Ascending aorta (tissue), 2 donors: ENCODE data around the gene LTBR. TPM values are rescaled to one million over a fixed set of nuclear protein-coding genes. Genes with fewer than 3 reads are reported as not detected.

Source experiments
- DNase-seq, 2 donors: peaks; one replicate each; pipeline ENCODE4 v3.0.0-alpha.2; 2019; ENCODE audit warnings: low spot score in 2 of 2
- H3K27ac ChIP-seq, 2 donors: fragments of 200-600 bp; sonication (generic); one replicate each; pipeline ENCODE4 v1.5.1; 2016 to 2017; ENCODE audit warnings: mild to moderate bottlenecking in 1 of 2
- H3K27me3 ChIP-seq: fragments of 200-600 bp; sonication (generic); one replicate; pipeline ENCODE4 v1.5.1; 2017
- H3K36me3 ChIP-seq, 2 donors: fragments of 200-600 bp; sonication (generic); one replicate each; pipeline ENCODE4 v1.5.1; 2016
- H3K4me1 ChIP-seq, 2 donors: fragments of 200-600 bp; sonication (generic); one replicate each; pipeline ENCODE4 v1.5.1; 2016 to 2017; ENCODE audit warnings: mild to moderate bottlenecking in 1 of 2
- H3K4me3 ChIP-seq, 2 donors: fragments of 200-600 bp; sonication (generic); one replicate each; pipeline ENCODE4 v1.5.1; 2016 to 2017; ENCODE audit warnings: mild to moderate bottlenecking in 1 of 2
- H3K9me3 ChIP-seq, 2 donors: fragments of 200-600 bp; sonication (generic); one replicate each; pipeline ENCODE4 v1.5.1; 2016
- intact Hi-C: fragments of 100-400 bp; cut with DNase I; formaldehyde crosslinking; loops from one replicate; pipeline ENCODE4 v1.15.1; 2023
- total RNA-seq: library from RNA; depleted of rRNA; stranded (reverse); fragments of >200 nt; gene quantifications from one replicate; pipeline ENCODE4 v1.1.0, GENCODE V29; 2016
- TF ChIP-seq, protein P1 (sequence below), 3 experiments: fragments of 200-600 bp in 2 of 3; fragments of 450-650 bp in 1 of 3; sonication (generic) in 2 of 3; IDR thresholded peaks; one replicate each; pipeline ENCODE4 v1.5.1; 2016 to 2019; ENCODE audit warnings: antibody characterized with exemption in 3 of 3, mild to moderate bottlenecking in 1 of 3, moderate library complexity in 1 of 3

The LTBR gene
- total RNA-seq, 1 donor from 2014 or later, result 284 TPM

DNA sequence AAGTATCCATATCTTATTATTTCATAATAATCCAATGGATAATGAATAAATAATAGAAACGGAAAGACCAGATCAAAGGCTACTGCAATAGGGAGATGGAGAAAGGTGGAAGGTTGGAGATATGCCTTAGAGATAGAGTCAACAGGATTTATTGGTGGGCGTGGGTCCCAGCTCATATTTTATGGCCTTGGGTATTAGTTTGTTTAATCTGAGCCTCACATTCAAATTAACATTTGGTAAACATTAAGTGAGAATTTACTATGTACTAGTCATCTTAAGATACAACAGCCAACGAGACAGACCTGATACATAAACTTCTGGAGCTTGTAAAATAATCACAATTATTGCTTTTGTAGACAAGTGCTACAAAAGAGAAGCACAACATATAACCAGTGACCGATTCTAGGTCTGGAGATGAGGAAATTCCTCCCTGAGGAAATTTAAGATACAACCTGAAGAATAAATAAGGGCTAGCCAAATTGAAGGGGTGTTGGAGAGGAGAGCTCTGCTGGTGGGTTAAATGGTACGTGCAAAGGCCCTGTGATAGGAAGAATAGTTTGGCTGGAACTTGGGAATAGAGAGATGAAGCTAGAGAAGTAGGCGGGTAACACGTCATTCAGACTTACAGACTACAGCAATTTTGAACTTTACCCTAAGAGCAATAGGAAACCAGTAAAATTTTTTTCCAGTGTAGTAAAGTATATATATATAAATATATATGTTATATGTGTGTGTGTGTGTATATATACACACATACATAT lies 16.1 kb downstream of the LTBR start:
- no peaks in the 10 kb centered on the region for H3K9me3 ChIP-seq
- no peaks in the 10 kb centered on the region for H3K27me3 ChIP-seq
- no peaks in the 10 kb centered on the region for H3K4me1 ChIP-seq
- no peak overlapping the region for H3K4me3 ChIP-seq
- TF ChIP-seq, protein P1, sequence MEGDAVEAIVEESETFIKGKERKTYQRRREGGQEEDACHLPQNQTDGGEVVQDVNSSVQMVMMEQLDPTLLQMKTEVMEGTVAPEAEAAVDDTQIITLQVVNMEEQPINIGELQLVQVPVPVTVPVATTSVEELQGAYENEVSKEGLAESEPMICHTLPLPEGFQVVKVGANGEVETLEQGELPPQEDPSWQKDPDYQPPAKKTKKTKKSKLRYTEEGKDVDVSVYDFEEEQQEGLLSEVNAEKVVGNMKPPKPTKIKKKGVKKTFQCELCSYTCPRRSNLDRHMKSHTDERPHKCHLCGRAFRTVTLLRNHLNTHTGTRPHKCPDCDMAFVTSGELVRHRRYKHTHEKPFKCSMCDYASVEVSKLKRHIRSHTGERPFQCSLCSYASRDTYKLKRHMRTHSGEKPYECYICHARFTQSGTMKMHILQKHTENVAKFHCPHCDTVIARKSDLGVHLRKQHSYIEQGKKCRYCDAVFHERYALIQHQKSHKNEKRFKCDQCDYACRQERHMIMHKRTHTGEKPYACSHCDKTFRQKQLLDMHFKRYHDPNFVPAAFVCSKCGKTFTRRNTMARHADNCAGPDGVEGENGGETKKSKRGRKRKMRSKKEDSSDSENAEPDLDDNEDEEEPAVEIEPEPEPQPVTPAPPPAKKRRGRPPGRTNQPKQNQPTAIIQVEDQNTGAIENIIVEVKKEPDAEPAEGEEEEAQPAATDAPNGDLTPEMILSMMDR (IDR thresholded peaks at IDR 0.05), result no peak
- no peaks in the 10 kb centered on the region for H3K36me3 ChIP-seq
- DNase-seq, result no peak
- H3K27ac ChIP-seq, result no peak overlapping the region
- intact Hi-C loops, result no loop called here

DNA sequence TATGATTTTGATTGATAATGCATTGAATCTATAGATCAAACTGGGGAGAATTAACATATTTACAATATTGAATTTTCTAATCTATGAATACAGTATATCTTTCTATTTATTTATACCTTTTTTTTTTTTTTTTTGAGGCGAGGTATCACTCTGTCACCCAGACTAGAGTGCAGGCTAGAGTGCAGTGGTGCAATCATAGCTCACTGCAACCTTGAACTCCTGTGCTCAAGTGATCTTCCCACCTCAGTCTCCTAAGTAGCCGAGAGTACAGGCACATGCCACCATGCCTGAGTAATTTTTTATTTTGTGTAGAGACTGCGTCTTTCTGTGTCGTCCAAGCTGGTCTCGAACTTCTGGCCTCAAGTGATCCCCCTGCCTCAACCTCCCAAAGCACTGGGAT lies 20.4 kb downstream of the LTBR start:
- H3K9me3 ChIP-seq, result no peaks in the 10 kb centered on the region
- H3K36me3 ChIP-seq, result no peaks in the 10 kb centered on the region
- no peak overlapping the region for H3K27ac ChIP-seq
- H3K4me1 ChIP-seq, result no peaks in the 10 kb centered on the region
- no peaks in the 10 kb centered on the region for H3K27me3 ChIP-seq
- TF ChIP-seq, protein P1 (IDR thresholded peaks at IDR 0.05), result no peak
- H3K4me3 ChIP-seq, result no peak overlapping the region
- DNase-seq, result no peak
- intact Hi-C loops, result no loop called here

DNA sequence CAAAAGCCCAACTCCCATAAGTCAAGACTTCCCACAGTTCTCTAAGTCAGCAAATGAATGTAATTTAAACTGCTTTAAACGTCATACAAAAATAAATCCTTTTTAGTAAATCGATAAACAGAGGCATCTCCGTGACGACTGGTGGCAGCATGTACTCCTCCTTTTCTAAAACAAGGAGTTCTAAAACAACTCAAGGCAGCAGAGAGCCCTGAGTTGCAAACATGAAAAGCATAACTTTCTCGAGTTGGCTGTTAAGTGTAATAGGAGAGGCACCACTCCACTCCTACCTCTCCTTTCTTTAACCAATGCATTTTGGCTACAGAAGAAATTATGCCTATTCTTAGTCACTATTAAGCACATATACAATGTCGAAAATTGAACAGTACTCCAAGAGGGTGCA lies 22.0 kb downstream of the LTBR start:
- Histone ChIP-seq H3K27me3 (no peaks in the 10 kb centered on the region), H3K27ac (no peak overlapping the region), H3K9me3 (no peaks in the 10 kb centered on the region), H3K4me3 (no peak overlapping the region), H3K4me1 (no peaks in the 10 kb centered on the region), H3K36me3 (no peaks in the 10 kb centered on the region)
- TF ChIP-seq, protein P1 (IDR thresholded peaks at IDR 0.05), result no peak
- intact Hi-C loops, result no loop called here
- no peak for DNase-seq

DNA sequence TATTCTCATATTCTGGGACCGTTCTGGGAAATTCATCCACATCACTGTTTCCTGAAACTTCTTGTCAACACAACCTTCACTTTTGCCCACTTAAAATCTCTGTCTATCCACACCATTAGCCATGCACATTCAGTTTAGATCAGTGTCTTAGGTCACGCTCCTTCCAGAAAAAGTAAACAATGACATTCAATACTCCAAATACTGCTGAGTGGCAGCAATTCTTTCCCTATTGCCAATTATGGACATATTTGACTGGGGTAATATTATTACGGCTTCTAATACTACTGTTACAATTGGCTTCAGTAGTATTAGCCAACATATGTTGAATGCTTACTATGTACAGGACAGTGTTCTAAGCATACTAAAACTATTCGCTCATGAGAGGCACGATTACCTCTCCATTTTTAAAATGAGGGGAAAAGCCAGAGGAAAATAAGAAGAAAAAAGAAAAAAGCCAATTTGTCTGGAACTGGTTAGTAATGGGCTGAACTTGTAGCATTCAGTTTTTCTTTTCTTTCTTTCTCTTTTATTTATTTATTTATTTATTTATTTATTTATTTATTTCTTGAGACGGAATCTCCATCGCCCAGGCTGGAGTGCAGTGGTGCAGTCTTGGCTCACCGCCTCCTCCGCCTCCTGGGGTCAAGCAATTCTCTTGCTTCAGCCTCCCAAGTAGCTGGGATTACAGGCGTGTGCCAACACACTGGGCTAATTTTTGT lies 23.4 kb downstream of the LTBR start:
- Histone ChIP-seq H3K4me3 (no peak overlapping the region), H3K27ac (no peak overlapping the region), H3K4me1 (no peaks in the 10 kb centered on the region), H3K9me3 (no peaks in the 10 kb centered on the region), H3K27me3 (no peaks in the 10 kb centered on the region), H3K36me3 (no peaks in the 10 kb centered on the region)
- TF ChIP-seq, protein P1 (IDR thresholded peaks at IDR 0.05), result no peak
- intact Hi-C loops, result no loop called here
- no peak for DNase-seq

DNA sequence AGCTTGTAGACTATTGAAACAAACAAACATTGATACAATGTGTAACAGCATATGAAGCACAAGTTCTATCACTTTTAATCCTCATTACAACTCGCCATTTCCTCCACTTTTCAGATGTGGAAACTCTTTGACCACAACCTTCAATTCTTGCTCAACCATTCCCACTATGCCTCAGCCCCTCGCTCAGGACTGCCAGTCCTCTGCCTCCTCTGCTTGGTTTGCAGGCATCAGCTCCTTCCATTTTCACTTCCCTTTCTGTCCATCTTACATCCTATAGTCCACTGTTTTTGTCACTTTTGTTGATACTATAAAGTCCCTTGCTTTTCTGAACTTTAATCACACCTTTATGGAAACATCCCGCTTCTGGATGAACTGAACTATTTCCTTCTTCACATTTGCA lies 32.6 kb downstream of the LTBR start:
- intact Hi-C loops, result no loop called here
- H3K27ac ChIP-seq, result no peak overlapping the region
- TF ChIP-seq, protein P1 (IDR thresholded peaks at IDR 0.05), result no peak
- no peak for DNase-seq
- no peaks in the 10 kb centered on the region for H3K36me3 ChIP-seq
- no peaks in the 10 kb centered on the region for H3K9me3 ChIP-seq
- H3K4me3 ChIP-seq, result no peak overlapping the region
- H3K27me3 ChIP-seq, result no peaks in the 10 kb centered on the region
- H3K4me1 ChIP-seq, result no peaks in the 10 kb centered on the region
